Smooth muscle cell (in vitro differentiated cells): Measurements from ENCODE around the gene TAOK1. TPM values are rescaled to one million over a fixed set of nuclear protein-coding genes. Genes with fewer than 3 reads are reported as not detected.

Source experiments
- DNase-seq: peaks from one replicate; lab custom pipeline; 2025; ENCODE audit not compliant: unreplicated experiment; lab: John Stamatoyannopoulos, UW
- H2AFZ ChIP-seq: fragments of 200-600 bp; sonication (generic); 2 replicates; pipeline ENCODE4 v1.6.0; 2016; ENCODE audit warnings: antibody characterized with exemption, low read depth, mild to moderate bottlenecking
- H3F3A ChIP-seq: fragments of 200-600 bp; sonication (generic); 2 replicates; pipeline ENCODE4 v1.6.0; 2017; ENCODE audit warnings: antibody characterized with exemption, low read depth
- H3K27ac ChIP-seq: fragments of 200-600 bp; sonication (generic); 2 replicates; pipeline ENCODE4 v1.5.1; 2016; ENCODE audit warnings: low read depth, mild to moderate bottlenecking
- H3K27me3 ChIP-seq: fragments of 200-600 bp; sonication (generic); 2 replicates; pipeline ENCODE4 v1.6.1; 2016; ENCODE audit warnings: low read depth, mild to moderate bottlenecking
- H3K36me3 ChIP-seq: fragments of 200-600 bp; sonication (generic); 2 replicates; pipeline ENCODE4 v1.5.1; 2016; ENCODE audit warnings: low read depth
- H3K4me1 ChIP-seq: fragments of 200-600 bp; sonication (generic); 2 replicates; pipeline ENCODE4 v1.5.1; 2016; ENCODE audit warnings: low read depth
- H3K4me2 ChIP-seq: fragments of 200-600 bp; sonication (generic); 2 replicates; pipeline ENCODE4 v1.6.0; 2016; ENCODE audit warnings: mild to moderate bottlenecking
- H3K4me3 ChIP-seq: fragments of 200-600 bp; sonication (generic); 2 replicates; pipeline ENCODE4 v1.5.1; 2016; ENCODE audit warnings: mild to moderate bottlenecking
- H3K79me2 ChIP-seq: fragments of 200-600 bp; sonication (generic); 2 replicates; pipeline ENCODE4 v1.6.0; 2016; ENCODE audit warnings: low read depth, mild to moderate bottlenecking
- H3K9ac ChIP-seq: fragments of 200-600 bp; sonication (generic); 2 replicates; pipeline ENCODE4 v1.6.0; 2016; ENCODE audit warnings: low read depth
- H3K9me3 ChIP-seq: fragments of 200-600 bp; sonication (generic); replicated peaks from 2 replicates; pipeline ENCODE4 v1.5.1; 2016; ENCODE audit warnings: low read depth
- H4K20me1 ChIP-seq: fragments of 200-600 bp; sonication (generic); 2 replicates; pipeline ENCODE4 v1.6.0; 2016; ENCODE audit warnings: low read depth
- WGBS: methylation state at CpG from one replicate; pipeline ENCODE4 v1.1.7; 2016; ENCODE audit warnings: low lambda C conversion rate; 5-methylcytosine and 5-hydroxymethylcytosine counted together
- polyA plus RNA-seq: library from polyadenylated mRNA; unstranded; fragments of >200 nt; fragmentation: Nextera tagmentation; extraction: Ambion mirVana; gene quantifications from 2 replicates; pipeline ENCODE4 v1.2.1, GENCODE V29; 2016
- total RNA-seq: library from RNA; depleted of rRNA; stranded (reverse); fragments of >200 nt; gene quantifications from 2 replicates; pipeline ENCODE4 v1.2.3, GENCODE V29; 2014
- TF ChIP-seq, protein P1 (sequence below): fragments of 200-600 bp; sonication (generic); IDR thresholded peaks from 2 replicates; pipeline ENCODE4 v1.5.1; 2017; ENCODE audit warnings: borderline replicate concordance, mild to moderate bottlenecking, antibody characterized with exemption; ENCODE audit not compliant: insufficient read depth, poor library complexity, severe bottlenecking

The TAOK1 gene
- total and polyA plus RNA-seq, 2 experiments from 2014 or later: 4.7 to 58.7 TPM

DNA sequence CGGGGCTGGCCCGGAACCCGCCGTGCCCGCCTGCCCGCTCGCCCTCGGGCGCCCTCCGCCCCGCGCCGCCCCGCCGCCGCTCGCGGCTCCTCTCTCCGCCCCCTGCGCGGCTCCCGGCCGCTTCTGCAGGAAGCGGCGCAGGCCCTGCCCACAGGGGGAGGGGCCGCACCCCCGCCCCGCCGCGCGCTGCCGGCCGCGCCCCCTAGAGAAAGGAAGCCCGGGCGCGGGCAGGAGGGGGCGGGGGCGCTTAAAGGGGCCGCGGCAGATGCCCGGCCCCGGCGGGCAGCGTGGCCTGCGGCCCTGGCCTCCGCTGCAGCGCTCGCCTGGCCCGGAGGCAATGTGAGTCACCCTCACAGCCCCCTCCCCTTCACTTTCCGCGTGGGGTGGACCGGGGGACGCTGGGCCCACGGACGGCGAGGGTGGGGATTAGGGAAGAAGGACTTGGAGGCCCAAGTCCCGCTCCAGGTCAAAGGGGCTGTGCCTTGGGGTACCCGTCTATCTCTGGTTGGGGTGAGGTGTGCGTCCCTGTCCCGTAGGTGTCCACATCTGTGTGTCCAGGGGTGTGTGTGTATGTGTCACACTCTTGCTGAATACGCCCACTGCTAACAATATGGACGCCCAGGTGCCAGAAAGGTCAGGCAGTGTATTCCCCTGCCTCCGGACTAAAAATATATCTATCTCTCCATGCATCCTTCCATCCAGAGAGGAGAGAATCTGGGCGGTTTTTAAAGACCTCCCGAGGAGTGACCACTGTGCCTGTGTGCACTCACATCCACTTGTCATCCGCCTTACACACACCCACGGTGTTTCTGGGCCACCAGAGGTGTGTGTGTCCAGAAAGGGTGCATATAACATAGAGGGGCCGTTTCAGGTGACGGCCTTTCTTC is 199.6 kb downstream of the TAOK1 start, which contains the start of gene GIT1:
Gene GIT1 (minus strand): TSS at position 125 of the 887 bp plus-strand sequence. CDS start 270 bp downstream, outside the sequence.
- TF ChIP-seq, protein P1, sequence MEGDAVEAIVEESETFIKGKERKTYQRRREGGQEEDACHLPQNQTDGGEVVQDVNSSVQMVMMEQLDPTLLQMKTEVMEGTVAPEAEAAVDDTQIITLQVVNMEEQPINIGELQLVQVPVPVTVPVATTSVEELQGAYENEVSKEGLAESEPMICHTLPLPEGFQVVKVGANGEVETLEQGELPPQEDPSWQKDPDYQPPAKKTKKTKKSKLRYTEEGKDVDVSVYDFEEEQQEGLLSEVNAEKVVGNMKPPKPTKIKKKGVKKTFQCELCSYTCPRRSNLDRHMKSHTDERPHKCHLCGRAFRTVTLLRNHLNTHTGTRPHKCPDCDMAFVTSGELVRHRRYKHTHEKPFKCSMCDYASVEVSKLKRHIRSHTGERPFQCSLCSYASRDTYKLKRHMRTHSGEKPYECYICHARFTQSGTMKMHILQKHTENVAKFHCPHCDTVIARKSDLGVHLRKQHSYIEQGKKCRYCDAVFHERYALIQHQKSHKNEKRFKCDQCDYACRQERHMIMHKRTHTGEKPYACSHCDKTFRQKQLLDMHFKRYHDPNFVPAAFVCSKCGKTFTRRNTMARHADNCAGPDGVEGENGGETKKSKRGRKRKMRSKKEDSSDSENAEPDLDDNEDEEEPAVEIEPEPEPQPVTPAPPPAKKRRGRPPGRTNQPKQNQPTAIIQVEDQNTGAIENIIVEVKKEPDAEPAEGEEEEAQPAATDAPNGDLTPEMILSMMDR: no peak

DNA sequence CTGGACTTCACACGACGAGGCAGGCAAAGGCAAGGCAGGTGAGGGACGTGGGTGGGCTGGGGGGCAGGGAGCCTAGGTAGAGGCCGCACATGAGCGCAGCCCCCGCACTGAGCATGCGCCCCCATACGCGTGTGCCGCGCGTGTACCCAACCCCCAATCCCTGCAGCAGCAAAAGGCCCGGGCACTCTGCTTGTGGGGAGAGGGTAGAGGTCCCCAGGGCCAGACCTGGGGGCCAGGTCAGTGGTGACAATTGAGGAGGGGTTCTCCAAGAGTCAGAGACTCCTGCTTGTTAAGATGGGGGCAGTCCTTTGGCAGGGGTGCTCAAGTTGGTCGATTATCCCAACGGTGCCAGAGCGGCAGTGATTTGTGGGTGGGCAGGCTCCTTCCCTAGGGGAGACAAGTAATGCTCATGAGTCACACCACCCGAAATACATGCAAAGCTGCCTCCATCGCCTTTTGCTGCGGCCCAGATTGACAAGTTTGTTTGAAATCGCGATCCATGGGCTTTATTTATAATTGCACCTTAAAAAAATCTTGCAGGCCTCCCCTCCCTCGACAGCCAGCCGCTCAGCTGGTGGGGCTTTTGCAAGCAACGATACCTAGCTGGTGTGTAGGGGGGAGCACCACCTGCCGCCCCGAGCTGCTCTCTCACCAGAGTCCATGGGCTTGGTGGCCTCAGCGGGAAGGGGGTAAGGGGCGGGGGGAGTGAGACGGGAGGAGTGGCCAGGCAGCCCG is 200.4 kb downstream of the TAOK1 start:
- peak overlapping the region; percentile 76 for H2AFZ ChIP-seq
- peaks cover 29% of the 10 kb centered on the region for H3K79me2 ChIP-seq
- peak overlapping the region; percentile 7 for H3K27ac ChIP-seq
- H3F3A ChIP-seq: peaks cover 6% of the 10 kb centered on the region
- TF ChIP-seq, protein P1: no peak
- peak overlapping the region; percentile 92 for H3K4me2 ChIP-seq
- H3K4me3 ChIP-seq: peak overlapping the region; percentile 57
- 35% methylated on average over 27 of the region's 30 CpGs for WGBS
- H3K27me3 ChIP-seq: no peaks in the 10 kb centered on the region
- H3K36me3 ChIP-seq: no peaks in the 10 kb centered on the region
- DNase-seq: peak; percentile 56
- H3K9ac ChIP-seq: no peak overlapping the region
- H3K9me3 ChIP-seq: no peaks in the 10 kb centered on the region
- peaks cover 38% of the 10 kb centered on the region for H3K4me1 ChIP-seq
- peaks cover 46% of the 10 kb centered on the region for H4K20me1 ChIP-seq

More for the DNA sequence above, 199.6 kb downstream of the TAOK1 start, which contains the start of gene GIT1:
- Histone ChIP-seq H2AFZ (no peak within 1 kb of the TSS), H3K79me2 (peaks cover 29% of the 10 kb centered on the region), H3K9me3 (no peaks in the 10 kb centered on the region), H3K9ac (peak within 1 kb of the TSS; percentile 23), H4K20me1 (peaks cover 46% of the 10 kb centered on the region), H3K4me3 (peak within 1 kb of the TSS; percentile 58), H3K4me1 (peaks cover 44% of the 10 kb centered on the region), H3K4me2 (peak within 1 kb of the TSS; percentile 92), H3F3A (peaks cover 6% of the 10 kb centered on the region), H3K27ac (peak within 1 kb of the TSS; percentile 7), H3K36me3 (no peaks in the 10 kb centered on the region), H3K27me3 (no peaks in the 10 kb centered on the region)
- 26% methylated on average over 20 of the region's 70 CpGs for WGBS
- DNase-seq: peak; percentile 35

DNA sequence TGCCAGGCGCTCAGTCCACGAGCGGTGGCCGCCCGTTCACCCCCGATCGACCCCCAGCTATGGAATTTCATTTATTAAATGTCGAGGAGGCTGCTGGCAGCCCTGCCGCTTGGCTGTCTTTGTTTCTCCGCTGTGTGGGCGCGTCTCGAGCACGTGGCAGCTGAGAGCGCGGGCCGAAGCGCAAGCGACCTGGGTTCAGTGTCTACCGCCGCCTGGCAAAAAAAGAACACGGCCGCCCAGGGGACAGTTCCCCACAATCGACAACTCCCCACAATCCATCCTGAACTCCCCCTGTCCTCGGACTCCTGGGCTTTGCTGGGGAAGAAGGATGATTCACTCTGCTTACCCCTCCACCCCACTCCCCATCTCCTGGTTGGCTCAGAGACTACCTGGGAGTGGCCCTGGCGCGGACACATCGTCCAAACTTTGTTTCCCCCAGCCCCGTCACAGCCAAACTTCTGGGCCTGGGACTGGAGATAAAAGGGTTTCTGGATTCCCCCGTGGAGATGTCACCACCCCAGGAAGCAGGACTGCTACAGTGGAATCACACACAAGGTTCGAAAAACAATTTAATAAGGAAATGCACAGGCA is 201.1 kb downstream of the TAOK1 start:
- no peaks in the 10 kb centered on the region for H3K9me3 ChIP-seq
- peaks cover 46% of the 10 kb centered on the region for H4K20me1 ChIP-seq
- H3K27ac ChIP-seq: peak overlapping the region; percentile 7
- DNase-seq: no peak
- H3K36me3 ChIP-seq: no peaks in the 10 kb centered on the region
- H2AFZ ChIP-seq: peak overlapping the region; percentile 76
- TF ChIP-seq, protein P1: no peak
- WGBS: 2% methylated on average over 30 of the region's 31 CpGs
- no peaks in the 10 kb centered on the region for H3K27me3 ChIP-seq
- H3K4me3 ChIP-seq: peak overlapping the region; percentile 50
- peaks cover 6% of the 10 kb centered on the region for H3F3A ChIP-seq
- peaks cover 26% of the 10 kb centered on the region for H3K79me2 ChIP-seq
- peaks cover 38% of the 10 kb centered on the region for H3K4me1 ChIP-seq
- H3K9ac ChIP-seq: no peak overlapping the region
- H3K4me2 ChIP-seq: peak overlapping the region; percentile 92
